B cell (primary cell): ENCODE data around the gene PLEKHG4B.

ENCODE experiments used
- CTCF ChIP-seq: fragments of 200-600 bp; IDR thresholded peaks from one replicate; pipeline ENCODE4 v1.8.0; 2022; ENCODE audit warnings: antibody characterized with exemption, mild to moderate bottlenecking
- EZH2 ChIP-seq: IDR thresholded peaks from 2 replicates; pipeline ENCODE4 v1.6.1; 2012; ENCODE audit warnings: borderline replicate concordance, low read depth, mild to moderate bottlenecking, moderate library complexity, low read length; ENCODE audit not compliant: insufficient read depth, poor library complexity, severe bottlenecking

- TF ChIP-seq CTCF: no peak
- TF ChIP-seq EZH2: no peak
Observed at GRCh38 chr5:181160-181559, 89.2 kb downstream of the PLEKHG4B start.
